Measurements from ENCODE around the gene GPALPP1. TPM values are rescaled to one million over a fixed set of nuclear protein-coding genes. Genes with fewer than 3 reads are reported as not detected.
"Not testable (repeated sequence)": the region's sequence is repeated elsewhere in the genome, so short reads cannot be mapped to it uniquely, and the experiment has no call there.

GPALPP1 gene
- total RNA-seq, 3 donors from 2014 or later, result 22.7 to 36.0 (median 23.3) TPM

DNA sequence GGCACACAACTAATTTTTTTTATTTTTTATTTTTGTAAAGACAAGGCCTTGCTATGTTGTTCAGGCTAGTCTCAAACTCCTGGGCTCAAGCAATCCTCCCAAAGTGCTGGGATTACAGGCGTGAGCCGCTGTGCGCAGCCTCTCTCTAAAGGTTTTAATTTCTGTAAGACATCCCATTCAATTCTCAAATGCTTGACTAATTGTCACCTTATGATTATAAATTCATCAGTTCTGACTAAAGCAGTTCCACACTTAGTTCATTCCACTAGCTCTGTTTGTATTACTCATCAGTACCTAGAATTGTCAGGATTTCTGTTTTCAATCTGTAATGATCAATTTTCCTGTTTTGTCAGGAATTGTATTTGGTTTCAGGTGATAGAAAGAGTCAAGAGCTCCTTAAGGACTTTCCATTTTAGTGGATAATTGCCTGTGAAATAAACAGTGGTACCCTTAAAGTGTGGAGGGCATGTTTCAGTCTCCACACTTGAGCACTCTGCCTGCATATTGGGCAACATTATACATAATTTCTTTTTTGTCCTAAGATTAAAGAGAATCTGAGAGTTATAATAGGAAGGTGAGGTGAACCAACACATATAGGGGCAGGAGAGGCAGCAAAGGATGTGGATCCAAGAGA is 27.6 kb downstream of the GPALPP1 start:
- DNase-seq (ENCODE audit: low spot score in 2 of 2), result no peak
- no peak overlapping the region for H3K4me3 ChIP-seq
- H3K9me3 ChIP-seq, result no peaks in the 10 kb centered on the region
- H3K36me3 ChIP-seq, result no peaks in the 10 kb centered on the region
- H3K27ac ChIP-seq, result no peak overlapping the region
- TF ChIP-seq, protein P1, sequence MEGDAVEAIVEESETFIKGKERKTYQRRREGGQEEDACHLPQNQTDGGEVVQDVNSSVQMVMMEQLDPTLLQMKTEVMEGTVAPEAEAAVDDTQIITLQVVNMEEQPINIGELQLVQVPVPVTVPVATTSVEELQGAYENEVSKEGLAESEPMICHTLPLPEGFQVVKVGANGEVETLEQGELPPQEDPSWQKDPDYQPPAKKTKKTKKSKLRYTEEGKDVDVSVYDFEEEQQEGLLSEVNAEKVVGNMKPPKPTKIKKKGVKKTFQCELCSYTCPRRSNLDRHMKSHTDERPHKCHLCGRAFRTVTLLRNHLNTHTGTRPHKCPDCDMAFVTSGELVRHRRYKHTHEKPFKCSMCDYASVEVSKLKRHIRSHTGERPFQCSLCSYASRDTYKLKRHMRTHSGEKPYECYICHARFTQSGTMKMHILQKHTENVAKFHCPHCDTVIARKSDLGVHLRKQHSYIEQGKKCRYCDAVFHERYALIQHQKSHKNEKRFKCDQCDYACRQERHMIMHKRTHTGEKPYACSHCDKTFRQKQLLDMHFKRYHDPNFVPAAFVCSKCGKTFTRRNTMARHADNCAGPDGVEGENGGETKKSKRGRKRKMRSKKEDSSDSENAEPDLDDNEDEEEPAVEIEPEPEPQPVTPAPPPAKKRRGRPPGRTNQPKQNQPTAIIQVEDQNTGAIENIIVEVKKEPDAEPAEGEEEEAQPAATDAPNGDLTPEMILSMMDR (IDR thresholded peaks at IDR 0.05), result no peak
- TF ChIP-seq POLR2A (IDR thresholded peaks at IDR 0.05), result no peak
- TF ChIP-seq POLR2AphosphoS5 (IDR thresholded peaks at IDR 0.05), result no peak
- intact Hi-C loops (cut with DNase I; ENCODE audit: low total_unique reads), result no loop called here
- H3K4me1 ChIP-seq, result no peaks in the 10 kb centered on the region
- H3K27me3 ChIP-seq, result no peaks in the 10 kb centered on the region

DNA sequence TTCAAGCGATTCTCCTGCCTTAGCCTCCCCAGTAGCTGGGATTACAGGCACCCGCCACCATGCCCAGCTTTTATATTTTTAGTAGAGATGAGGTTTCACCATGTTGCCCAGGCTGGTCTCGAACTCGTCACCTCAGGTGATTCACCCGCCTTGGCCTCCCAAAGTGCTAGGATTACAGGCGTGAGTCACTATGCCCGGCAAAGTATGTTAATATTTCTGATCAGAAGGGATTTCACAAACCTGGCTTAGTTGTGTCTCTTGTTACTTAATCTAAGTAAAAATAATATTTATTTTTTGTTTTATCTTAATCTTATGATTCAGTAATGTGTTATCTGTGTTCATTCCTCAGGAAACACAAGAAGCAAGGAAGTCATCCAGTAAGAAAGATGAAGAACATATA is 30.6 kb downstream of the GPALPP1 start:
- H3K27ac ChIP-seq; H3K36me3 ChIP-seq; intact Hi-C loops (cut with DNase I; ENCODE audit: low total_unique reads); H3K27me3 ChIP-seq; H3K9me3 ChIP-seq; H3K4me1 ChIP-seq; H3K4me3 ChIP-seq; DNase-seq (ENCODE audit: low spot score in 2 of 2): not testable (repeated sequence)

DNA sequence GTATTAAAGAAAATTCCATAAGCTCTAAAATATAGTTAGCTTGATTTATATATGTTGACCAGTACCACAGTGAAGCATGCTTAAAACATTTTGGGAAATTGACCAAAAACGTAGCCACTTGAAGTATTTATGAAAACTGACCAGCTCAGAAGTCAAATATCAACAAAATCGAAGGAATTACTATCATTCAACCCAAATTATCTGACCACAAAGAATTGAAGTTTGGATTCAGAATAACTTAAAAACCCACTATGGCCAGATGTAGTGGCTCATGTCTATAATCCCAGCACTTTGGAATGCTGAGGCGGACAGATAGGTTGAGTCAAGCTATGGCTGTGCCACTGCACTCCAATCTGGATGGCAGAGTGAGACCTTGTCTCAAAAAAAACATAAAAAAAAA is 31.9 kb downstream of the GPALPP1 start:
- Histone ChIP-seq H3K27me3 (no peaks in the 10 kb centered on the region), H3K4me3 (no peak overlapping the region), H3K9me3 (no peaks in the 10 kb centered on the region), H3K27ac (no peak overlapping the region), H3K4me1 (no peaks in the 10 kb centered on the region), H3K36me3 (peaks cover 2% of the 10 kb centered on the region)
- TF ChIP-seq POLR2A (IDR thresholded peaks at IDR 0.05), result no peak
- TF ChIP-seq, protein P1 (IDR thresholded peaks at IDR 0.05), result no peak
- no peak for TF ChIP-seq POLR2AphosphoS5 (IDR thresholded peaks at IDR 0.05)
- intact Hi-C loops (cut with DNase I; ENCODE audit: low total_unique reads), result no loop called here
- no peak for DNase-seq (ENCODE audit: low spot score in 2 of 2)

DNA sequence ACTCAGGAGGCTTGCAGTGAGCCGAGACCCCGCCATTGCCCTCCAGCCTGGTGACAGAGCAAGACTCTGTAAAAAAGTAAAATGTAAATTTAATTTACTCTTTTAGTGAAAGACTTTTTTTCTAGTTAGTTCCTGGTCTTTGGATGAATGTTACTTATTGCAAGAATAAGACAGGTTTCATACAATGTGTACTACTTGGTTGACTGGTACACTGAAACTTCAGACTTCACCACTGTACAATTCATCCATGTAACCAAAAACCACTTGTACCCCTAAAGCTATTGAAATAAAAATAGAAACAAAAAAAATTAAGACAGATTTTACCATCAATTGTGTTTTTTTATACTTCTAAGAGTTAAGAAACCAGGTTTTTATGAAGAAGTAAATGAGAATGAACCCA is 35.5 kb downstream of the GPALPP1 start:
- H3K4me1 ChIP-seq, result no peaks in the 10 kb centered on the region
- no peak overlapping the region for H3K4me3 ChIP-seq
- intact Hi-C loops (cut with DNase I; ENCODE audit: low total_unique reads), result no loop called here
- H3K36me3 ChIP-seq, result peaks cover 5% of the 10 kb centered on the region
- no peaks in the 10 kb centered on the region for H3K9me3 ChIP-seq
- DNase-seq (ENCODE audit: low spot score in 2 of 2), result no peak
- no peaks in the 10 kb centered on the region for H3K27me3 ChIP-seq
- H3K27ac ChIP-seq, result no peak overlapping the region
- TF ChIP-seq POLR2AphosphoS5 (IDR thresholded peaks at IDR 0.05), result no peak

GRCh38 chr13:45034342-45034741 is 45.0 kb downstream of the GPALPP1 start:
- intact Hi-C loops (cut with DNase I; ENCODE audit: low total_unique reads), result no loop called here
- no peaks in the 10 kb centered on the region for H3K36me3 ChIP-seq
- H3K27ac ChIP-seq, result no peak overlapping the region
- no peaks in the 10 kb centered on the region for H3K9me3 ChIP-seq
- H3K4me3 ChIP-seq, result no peak overlapping the region
- TF ChIP-seq, protein P1 (IDR thresholded peaks at IDR 0.05), result no peak
- TF ChIP-seq POLR2A (IDR thresholded peaks at IDR 0.05) (no peak), POLR2AphosphoS5 (IDR thresholded peaks at IDR 0.05) (no peak)
- H3K27me3 ChIP-seq, result no peaks in the 10 kb centered on the region
- DNase-seq (ENCODE audit: low spot score in 2 of 2), result no peak
- H3K4me1 ChIP-seq, result no peaks in the 10 kb centered on the region

- Histone ChIP-seq H3K4me1 (no peaks in the 10 kb centered on the region), H3K27ac (no peak overlapping the region), H3K4me3 (no peak overlapping the region), H3K36me3 (no peaks in the 10 kb centered on the region), H3K27me3 (no peaks in the 10 kb centered on the region), H3K9me3 (no peaks in the 10 kb centered on the region)
- TF ChIP-seq, protein P1 (IDR thresholded peaks at IDR 0.05), result no peak
- TF ChIP-seq POLR2A (IDR thresholded peaks at IDR 0.05), result no peak
- no peak for TF ChIP-seq POLR2AphosphoS5 (IDR thresholded peaks at IDR 0.05)
- DNase-seq (ENCODE audit: low spot score in 2 of 2), result no peak
- intact Hi-C loops (cut with DNase I; ENCODE audit: low total_unique reads), result no loop called here
Measured at GRCh38 chr13:45036206-45036605, 46.9 kb downstream of the GPALPP1 start.

Measured in breast epithelium (tissue), 4 donors.